Activated T-cell treated with anti-CD3 and anti-CD28 coated beads, Interleukin-2, amount 50 U/mL, for 24 hours (primary cell): ENCODE results near the gene CNOT3.

Experiments
- DNase-seq: peaks from one replicate; pipeline ENCODE4 v3.0.0-alpha.2; 2020
- H3K27ac Mint-ChIP-seq: 2 replicates; pipeline ENCODE4 v1.8.0; 2020; ENCODE audit warnings: mild to moderate bottlenecking, mixed read lengths
- H3K27me3 Mint-ChIP-seq: 2 replicates; pipeline ENCODE4 v1.8.0; 2020; ENCODE audit warnings: mixed read lengths
- H3K36me3 Mint-ChIP-seq: 2 replicates; pipeline ENCODE4 v1.8.0; 2020; ENCODE audit warnings: low read depth, mixed read lengths
- H3K4me1 Mint-ChIP-seq: 2 replicates; pipeline ENCODE4 v1.8.0; 2020; ENCODE audit warnings: low read depth, mixed read lengths
- H3K4me3 Mint-ChIP-seq: 2 replicates; pipeline ENCODE4 v1.8.0; 2020; ENCODE audit warnings: mild to moderate bottlenecking, moderate library complexity, mixed read lengths
- H3K9me3 Mint-ChIP-seq: 2 replicates; pipeline ENCODE4 v1.8.0; 2020; ENCODE audit warnings: mixed read lengths

Gene CNOT3

GRCh38 chr19:54152267-54152666 is 14.7 kb downstream of the CNOT3 start:
- H3K4me3 Mint-ChIP-seq, result no peak overlapping the region
- no peaks in the 10 kb centered on the region for H3K9me3 Mint-ChIP-seq
- H3K27me3 Mint-ChIP-seq, result no peaks in the 10 kb centered on the region
- H3K36me3 Mint-ChIP-seq, result peaks cover 90% of the 10 kb centered on the region
- H3K4me1 Mint-ChIP-seq, result peaks cover 30% of the 10 kb centered on the region
- DNase-seq, result no peak
- H3K27ac Mint-ChIP-seq, result no peak overlapping the region

- H3K27ac Mint-ChIP-seq, result peak overlapping the region; percentile 91
- no peak for DNase-seq
Measured at GRCh38 chr19:54152878-54153524, 15.4 kb downstream of the CNOT3 start.

GRCh38 chr19:54153731-54154326 is 16.3 kb downstream of the CNOT3 start:
- H3K4me1 Mint-ChIP-seq, result peaks cover 40% of the 10 kb centered on the region
- H3K4me3 Mint-ChIP-seq, result no peak overlapping the region
- peak overlapping the region; percentile 91 for H3K27ac Mint-ChIP-seq
- no peak for DNase-seq
- H3K9me3 Mint-ChIP-seq, result no peaks in the 10 kb centered on the region
- peaks cover 94% of the 10 kb centered on the region for H3K36me3 Mint-ChIP-seq
- no peaks in the 10 kb centered on the region for H3K27me3 Mint-ChIP-seq

More at GRCh38 chr19:54152878-54153524, 15.4 kb downstream of the CNOT3 start:
- Mint-ChIP-seq H3K4me1 (peaks cover 31% of the 10 kb centered on the region), H3K27me3 (no peaks in the 10 kb centered on the region), H3K36me3 (peaks cover 90% of the 10 kb centered on the region), H3K4me3 (no peak overlapping the region), H3K9me3 (no peaks in the 10 kb centered on the region)

- Mint-ChIP-seq H3K36me3 (peaks cover 89% of the 10 kb centered on the region), H3K4me1 (peaks cover 44% of the 10 kb centered on the region), H3K4me3 (no peak overlapping the region), H3K27ac (peak overlapping the region; percentile 91), H3K9me3 (no peaks in the 10 kb centered on the region), H3K27me3 (no peaks in the 10 kb centered on the region)
- DNase-seq, result peak; percentile 49
Measured at GRCh38 chr19:54154603-54155345, 17.2 kb downstream of the CNOT3 start.

- peaks cover 84% of the 10 kb centered on the region for H3K36me3 Mint-ChIP-seq
Measured at GRCh38 chr19:54155694-54156093, 18.1 kb downstream of the CNOT3 start.

GRCh38 chr19:54156490-54156889 is 18.9 kb downstream of the CNOT3 start:
- no peak overlapping the region for H3K4me3 Mint-ChIP-seq
- H3K9me3 Mint-ChIP-seq, result no peaks in the 10 kb centered on the region
- H3K4me1 Mint-ChIP-seq, result peaks cover 56% of the 10 kb centered on the region
- peaks cover 76% of the 10 kb centered on the region for H3K36me3 Mint-ChIP-seq
- peak overlapping the region; percentile 72 for H3K27ac Mint-ChIP-seq
- no peaks in the 10 kb centered on the region for H3K27me3 Mint-ChIP-seq
- no peak for DNase-seq

More at GRCh38 chr19:54155694-54156093, 18.1 kb downstream of the CNOT3 start:
- H3K27me3 Mint-ChIP-seq, result no peaks in the 10 kb centered on the region
- peak overlapping the region; percentile 72 for H3K27ac Mint-ChIP-seq
- DNase-seq, result no peak
- no peaks in the 10 kb centered on the region for H3K9me3 Mint-ChIP-seq
- peaks cover 52% of the 10 kb centered on the region for H3K4me1 Mint-ChIP-seq
- no peak overlapping the region for H3K4me3 Mint-ChIP-seq

- H3K36me3 Mint-ChIP-seq, result peaks cover 71% of the 10 kb centered on the region
- peak overlapping the region; percentile 83 for H3K27ac Mint-ChIP-seq
- no peak for DNase-seq
- no peaks in the 10 kb centered on the region for H3K9me3 Mint-ChIP-seq
- H3K4me3 Mint-ChIP-seq, result no peak overlapping the region
- no peaks in the 10 kb centered on the region for H3K27me3 Mint-ChIP-seq
- peaks cover 60% of the 10 kb centered on the region for H3K4me1 Mint-ChIP-seq
Measured at GRCh38 chr19:54156953-54157352, 19.4 kb downstream of the CNOT3 start.

GRCh38 chr19:54158812-54159351 is 21.3 kb downstream of the CNOT3 start:
- H3K36me3 Mint-ChIP-seq, result peaks cover 54% of the 10 kb centered on the region
- peak overlapping the region; percentile 87 for H3K4me3 Mint-ChIP-seq
- peak; percentile 57 for DNase-seq
- H3K4me1 Mint-ChIP-seq, result peaks cover 65% of the 10 kb centered on the region
- no peaks in the 10 kb centered on the region for H3K9me3 Mint-ChIP-seq
- peak overlapping the region; percentile 97 for H3K27ac Mint-ChIP-seq
- peaks cover 3% of the 10 kb centered on the region for H3K27me3 Mint-ChIP-seq

GRCh38 chr19:54159352-54160181 is 22.0 kb downstream of the CNOT3 start, which contains the start of gene LENG1:
TSS of gene LENG1 (minus strand) at chr19:54159721. CDS start at chr19:54159695, 26 bp downstream.
- H3K27me3 Mint-ChIP-seq, result peaks cover 8% of the 10 kb centered on the region
- H3K9me3 Mint-ChIP-seq, result no peaks in the 10 kb centered on the region
- peak within 1 kb of the TSS; percentile 87 for H3K4me3 Mint-ChIP-seq
- peak within 1 kb of the TSS; percentile 97 for H3K27ac Mint-ChIP-seq
- H3K4me1 Mint-ChIP-seq, result peaks cover 65% of the 10 kb centered on the region
- peaks cover 47% of the 10 kb centered on the region for H3K36me3 Mint-ChIP-seq
- peak; percentile 93 for DNase-seq

GRCh38 chr19:54160182-54160811 is 22.7 kb downstream of the CNOT3 start:
- H3K27ac Mint-ChIP-seq, result peak overlapping the region; percentile 97
- peaks cover 61% of the 10 kb centered on the region for H3K4me1 Mint-ChIP-seq
- peaks cover 40% of the 10 kb centered on the region for H3K36me3 Mint-ChIP-seq
- no peaks in the 10 kb centered on the region for H3K9me3 Mint-ChIP-seq
- peak overlapping the region; percentile 87 for H3K4me3 Mint-ChIP-seq
- H3K27me3 Mint-ChIP-seq, result peaks cover 11% of the 10 kb centered on the region
- DNase-seq, result no peak

GRCh38 chr19:54160854-54161253 is 23.3 kb downstream of the CNOT3 start:
- H3K27me3 Mint-ChIP-seq, result peaks cover 15% of the 10 kb centered on the region
- DNase-seq, result no peak
- H3K9me3 Mint-ChIP-seq, result no peaks in the 10 kb centered on the region
- H3K4me3 Mint-ChIP-seq, result peak overlapping the region; percentile 87
- peaks cover 38% of the 10 kb centered on the region for H3K36me3 Mint-ChIP-seq
- peak overlapping the region; percentile 97 for H3K27ac Mint-ChIP-seq
- H3K4me1 Mint-ChIP-seq, result peaks cover 59% of the 10 kb centered on the region

GRCh38 chr19:54162241-54162805 is 24.8 kb downstream of the CNOT3 start:
- Mint-ChIP-seq H3K4me1 (peaks cover 54% of the 10 kb centered on the region), H3K4me3 (peak overlapping the region; percentile 79), H3K27me3 (peaks cover 16% of the 10 kb centered on the region), H3K9me3 (no peaks in the 10 kb centered on the region), H3K36me3 (peaks cover 23% of the 10 kb centered on the region), H3K27ac (peak overlapping the region; percentile 81)
- peak; percentile 85 for DNase-seq

- Mint-ChIP-seq H3K4me3 (peak overlapping the region; percentile 79), H3K4me1 (peaks cover 53% of the 10 kb centered on the region), H3K27me3 (peaks cover 16% of the 10 kb centered on the region)
Measured at GRCh38 chr19:54162884-54163283, 25.3 kb downstream of the CNOT3 start.

More at GRCh38 chr19:54162884-54163283, 25.3 kb downstream of the CNOT3 start:
- peak overlapping the region; percentile 4 for H3K27ac Mint-ChIP-seq
- no peaks in the 10 kb centered on the region for H3K9me3 Mint-ChIP-seq
- peaks cover 18% of the 10 kb centered on the region for H3K36me3 Mint-ChIP-seq
- DNase-seq, result no peak
